Measurements from ENCODE around the gene BRD3OS. TPM values are rescaled to one million over a fixed set of nuclear protein-coding genes. Genes with fewer than 3 reads are reported as not detected.

Gene BRD3OS
- total and polyA plus RNA-seq, 2 of the 13 experiments (the other 11 are each of a cell fraction or from before 2014, with no cell fraction given) = 4.9 to 5.7 TPM

DNA sequence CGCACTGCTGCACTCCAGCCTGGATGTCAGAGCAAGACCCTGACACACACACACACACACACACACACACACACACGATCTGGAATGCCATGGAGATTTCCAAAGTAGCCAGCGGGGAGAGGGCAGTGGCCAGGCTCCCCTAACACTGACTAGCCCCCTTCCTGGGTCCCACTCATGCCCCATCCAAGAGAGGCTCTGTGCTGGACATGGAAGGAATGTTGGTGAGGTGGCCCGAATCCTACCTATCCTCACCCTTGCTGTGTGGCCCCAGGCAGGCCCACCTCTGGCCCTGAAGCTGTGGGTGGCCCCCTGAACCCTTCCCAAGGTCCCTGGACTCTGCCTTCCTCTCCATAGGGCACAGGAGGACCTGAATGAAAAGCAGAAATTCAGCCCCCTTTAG is 35.3 kb downstream of the BRD3OS start (continued):
- no peak for TF ChIP-seq ZNF160 (CRISPR knock-in tag; IDR thresholded peaks at IDR 0.05)
- no peak for TF ChIP-seq ZNF720 (CRISPR knock-in tag; IDR thresholded peaks at IDR 0.05)
- TF ChIP-seq, protein P1, sequence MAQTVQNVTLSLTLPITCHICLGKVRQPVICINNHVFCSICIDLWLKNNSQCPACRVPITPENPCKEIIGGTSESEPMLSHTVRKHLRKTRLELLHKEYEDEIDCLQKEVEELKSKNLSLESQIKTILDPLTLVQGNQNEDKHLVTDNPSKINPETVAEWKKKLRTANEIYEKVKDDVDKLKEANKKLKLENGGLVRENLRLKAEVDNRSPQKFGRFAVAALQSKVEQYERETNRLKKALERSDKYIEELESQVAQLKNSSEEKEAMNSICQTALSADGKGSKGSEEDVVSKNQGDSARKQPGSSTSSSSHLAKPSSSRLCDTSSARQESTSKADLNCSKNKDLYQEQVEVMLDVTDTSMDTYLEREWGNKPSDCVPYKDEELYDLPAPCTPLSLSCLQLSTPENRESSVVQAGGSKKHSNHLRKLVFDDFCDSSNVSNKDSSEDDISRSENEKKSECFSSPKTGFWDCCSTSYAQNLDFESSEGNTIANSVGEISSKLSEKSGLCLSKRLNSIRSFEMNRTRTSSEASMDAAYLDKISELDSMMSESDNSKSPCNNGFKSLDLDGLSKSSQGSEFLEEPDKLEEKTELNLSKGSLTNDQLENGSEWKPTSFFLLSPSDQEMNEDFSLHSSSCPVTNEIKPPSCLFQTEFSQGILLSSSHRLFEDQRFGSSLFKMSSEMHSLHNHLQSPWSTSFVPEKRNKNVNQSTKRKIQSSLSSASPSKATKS (CRISPR knock-in tag; IDR thresholded peaks at IDR 0.05) = no peak
- no peak for TF ChIP-seq ZNF460 (CRISPR knock-in tag; IDR thresholded peaks at IDR 0.05; ENCODE audit: borderline replicate concordance)
- TF ChIP-seq, protein P2, sequence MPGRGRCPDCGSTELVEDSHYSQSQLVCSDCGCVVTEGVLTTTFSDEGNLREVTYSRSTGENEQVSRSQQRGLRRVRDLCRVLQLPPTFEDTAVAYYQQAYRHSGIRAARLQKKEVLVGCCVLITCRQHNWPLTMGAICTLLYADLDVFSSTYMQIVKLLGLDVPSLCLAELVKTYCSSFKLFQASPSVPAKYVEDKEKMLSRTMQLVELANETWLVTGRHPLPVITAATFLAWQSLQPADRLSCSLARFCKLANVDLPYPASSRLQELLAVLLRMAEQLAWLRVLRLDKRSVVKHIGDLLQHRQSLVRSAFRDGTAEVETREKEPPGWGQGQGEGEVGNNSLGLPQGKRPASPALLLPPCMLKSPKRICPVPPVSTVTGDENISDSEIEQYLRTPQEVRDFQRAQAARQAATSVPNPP (CRISPR knock-in tag; IDR thresholded peaks at IDR 0.05) = no peak
- TF ChIP-seq TP53 (CRISPR knock-in tag; conservative IDR thresholded peaks at IDR 0.05) = no peak
- no peak for TF ChIP-seq ZKSCAN1 (IDR thresholded peaks at IDR 0.05; ENCODE audit: low read length)

DNA sequence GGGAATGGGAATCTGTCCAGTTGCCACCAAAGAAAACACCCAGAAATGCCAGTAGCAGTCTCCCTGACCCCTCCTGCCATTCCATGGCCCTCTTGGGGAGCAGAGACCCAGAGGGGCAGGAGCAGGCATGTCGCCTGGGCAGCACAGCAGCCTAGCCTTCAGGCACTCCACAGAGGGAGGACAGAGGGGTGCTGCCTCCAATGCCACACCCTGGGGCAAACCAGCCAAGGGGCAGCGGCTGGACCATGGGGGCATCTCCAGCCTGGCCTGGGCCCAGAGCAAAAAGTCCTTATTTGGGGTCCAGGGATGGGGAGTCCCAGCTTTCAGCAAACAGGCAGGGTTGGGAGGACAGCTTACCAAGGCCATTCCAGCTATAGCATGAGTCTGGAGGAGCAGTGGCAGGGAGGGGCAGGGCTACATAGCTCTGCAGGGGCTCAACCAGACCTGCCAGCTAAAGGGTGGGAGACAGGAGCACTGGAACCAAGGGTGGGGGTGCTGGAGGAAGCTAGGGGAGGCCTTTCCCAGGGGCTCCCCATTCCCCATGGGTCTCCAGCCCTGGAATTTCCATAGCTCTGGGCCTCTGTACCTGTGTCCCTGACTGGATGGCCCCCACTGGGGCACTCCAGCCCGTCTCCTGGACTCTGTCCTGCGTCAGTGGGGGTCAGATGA is 35.9 kb downstream of the BRD3OS start:
- H4K20me1 ChIP-seq (ENCODE audit: insufficient read depth, low read length) = peaks cover 42% of the 10 kb centered on the region
- BruUV-seq (replicated peaks) = no TSS peak
- TF ChIP-seq ARID2 (CRISPR knock-in tag; IDR thresholded peaks at IDR 0.05; ENCODE audit: borderline replicate concordance) (no peak), ZNF768 (CRISPR knock-in tag; IDR thresholded peaks at IDR 0.05) (peak; percentile 17; the same call in 1 of the 2 replicates), ZNF263 (CRISPR knock-in tag; IDR thresholded peaks at IDR 0.05) (0 out of 2 replicates have a peak, but pooled peaks have one; percentile 17)
- TF ChIP-seq, protein P3, sequence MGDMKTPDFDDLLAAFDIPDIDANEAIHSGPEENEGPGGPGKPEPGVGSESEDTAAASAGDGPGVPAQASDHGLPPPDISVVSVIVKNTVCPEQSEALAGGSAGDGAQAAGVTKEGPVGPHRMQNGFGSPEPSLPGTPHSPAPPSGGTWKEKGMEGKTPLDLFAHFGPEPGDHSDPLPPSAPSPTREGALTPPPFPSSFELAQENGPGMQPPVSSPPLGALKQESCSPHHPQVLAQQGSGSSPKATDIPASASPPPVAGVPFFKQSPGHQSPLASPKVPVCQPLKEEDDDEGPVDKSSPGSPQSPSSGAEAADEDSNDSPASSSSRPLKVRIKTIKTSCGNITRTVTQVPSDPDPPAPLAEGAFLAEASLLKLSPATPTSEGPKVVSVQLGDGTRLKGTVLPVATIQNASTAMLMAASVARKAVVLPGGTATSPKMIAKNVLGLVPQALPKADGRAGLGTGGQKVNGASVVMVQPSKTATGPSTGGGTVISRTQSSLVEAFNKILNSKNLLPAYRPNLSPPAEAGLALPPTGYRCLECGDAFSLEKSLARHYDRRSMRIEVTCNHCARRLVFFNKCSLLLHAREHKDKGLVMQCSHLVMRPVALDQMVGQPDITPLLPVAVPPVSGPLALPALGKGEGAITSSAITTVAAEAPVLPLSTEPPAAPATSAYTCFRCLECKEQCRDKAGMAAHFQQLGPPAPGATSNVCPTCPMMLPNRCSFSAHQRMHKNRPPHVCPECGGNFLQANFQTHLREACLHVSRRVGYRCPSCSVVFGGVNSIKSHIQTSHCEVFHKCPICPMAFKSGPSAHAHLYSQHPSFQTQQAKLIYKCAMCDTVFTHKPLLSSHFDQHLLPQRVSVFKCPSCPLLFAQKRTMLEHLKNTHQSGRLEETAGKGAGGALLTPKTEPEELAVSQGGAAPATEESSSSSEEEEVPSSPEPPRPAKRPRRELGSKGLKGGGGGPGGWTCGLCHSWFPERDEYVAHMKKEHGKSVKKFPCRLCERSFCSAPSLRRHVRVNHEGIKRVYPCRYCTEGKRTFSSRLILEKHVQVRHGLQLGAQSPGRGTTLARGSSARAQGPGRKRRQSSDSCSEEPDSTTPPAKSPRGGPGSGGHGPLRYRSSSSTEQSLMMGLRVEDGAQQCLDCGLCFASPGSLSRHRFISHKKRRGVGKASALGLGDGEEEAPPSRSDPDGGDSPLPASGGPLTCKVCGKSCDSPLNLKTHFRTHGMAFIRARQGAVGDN (CRISPR knock-in tag; IDR thresholded peaks at IDR 0.05) = 0 out of 2 replicates have a peak, but pooled peaks have one; percentile 34
- CTCF ChIA-PET (ENCODE audit: low intra/inter-chr PET ratio, low total read pairs) = no interaction called here
- H3K9me3 ChIP-seq (ENCODE audit: low read length) = no peaks in the 10 kb centered on the region
- peaks cover 97% of the 10 kb centered on the region for H3K79me2 ChIP-seq (ENCODE audit: insufficient read depth, low read length)
- in situ Hi-C loops (cut with HindIII; ENCODE audit: extremely low pct_ligation_motif_present, low pct_unique_long_range_greater_than_20kb) (loop anchor here (10.0 kb wide), 1 partner anchor 274 kb away; no protein-coding TSS in a partner anchor), intact Hi-C loops (cut with micrococcal nuclease; ENCODE audit: unreplicated experiment) (no loop called here)
- FAIRE-seq = no peak
- H3K4me3 ChIP-seq (replicated peaks in 1 of 3; ENCODE audit: insufficient read depth in 1 of 3, low read depth in 2 of 3, low read length in 3 of 3) = no peak overlapping the region
- H2AFZ ChIP-seq (ENCODE audit: low read length) = no peak overlapping the region
- no peak overlapping the region for H3K9ac ChIP-seq (ENCODE audit: insufficient read depth, low read depth, low read length)
- peak overlapping the region; percentile 13; the same call in 1 of the 2 replicates for H3K4me2 ChIP-seq (ENCODE audit: low read depth, low read length)
- H3K36me3 ChIP-seq (replicated peaks in 1 of 2; ENCODE audit: control insufficient read depth in 1 of 2, insufficient read depth in 2 of 2, low read length in 2 of 2) = peaks cover 0 to 1% of the 10 kb centered on the region in 2 experiments; a peak in 1 of 5 replicates
- no peaks in the 10 kb centered on the region for H3K27me3 ChIP-seq (ENCODE audit: control insufficient read depth in 1 of 2, insufficient read depth in 2 of 2, low read length in 2 of 2)
- no peak overlapping the region for H3K27ac ChIP-seq (ENCODE audit: extremely low read length, insufficient read depth, low read length)
- no peak for DNase-seq (ENCODE audit: low spot score)
- peaks cover 87% of the 10 kb centered on the region for H3K4me1 ChIP-seq (ENCODE audit: insufficient read depth, low read length)
- WGBS (ENCODE audit: low lambda C conversion rate) = 80% methylated on average over 1 of the region's 4 CpGs
- 0 out of 3 replicates have a peak, but pooled peaks have one; percentile 6 for ATAC-seq
- POLR2A ChIA-PET = no interaction called here
